HepG2 (cell line): ENCODE data around the gene SEC14L1. TPM values are rescaled to one million over a fixed set of nuclear protein-coding genes. Genes with fewer than 3 reads are reported as not detected.

Experiments
- CCDC6 ChIP-seq: sonication (generic); formaldehyde crosslinking; IDR thresholded peaks from 2 replicates; pipeline ENCODE4 v1.8.1; 2022; ENCODE audit warnings: mild to moderate bottlenecking, missing genetic modification reagents, moderate library complexity
- EHMT2 ChIP-seq: fragments of 200-600 bp; sonication (generic); IDR thresholded peaks from 2 replicates; pipeline ENCODE4 v1.7.0; 2017; ENCODE audit warnings: antibody characterized with exemption, low read depth, low read length, borderline replicate concordance
- KMT2B ChIP-seq: IDR thresholded peaks from 2 replicates; pipeline ENCODE4 v1.6.1; 2016; ENCODE audit warnings: missing genetic modification reagents, missing compliant biosample characterization
- MEF2D ChIP-seq: sonication (generic); formaldehyde crosslinking; IDR thresholded peaks from 2 replicates; pipeline ENCODE4 v1.5.1; 2020; ENCODE audit warnings: mild to moderate bottlenecking, missing genetic modification reagents
- MTA1 ChIP-seq: sonication (generic); formaldehyde crosslinking; IDR thresholded peaks from 2 replicates; pipeline ENCODE4 v1.4.0; 2020; ENCODE audit warnings: missing genetic modification reagents, mild to moderate bottlenecking, borderline replicate concordance
- PHF20 ChIP-seq: sonication (generic); formaldehyde crosslinking; IDR thresholded peaks from 2 replicates; pipeline ENCODE4 v1.5.0; 2020; ENCODE audit warnings: mild to moderate bottlenecking, missing genetic modification reagents
- SAFB2 ChIP-seq: sonication (generic); formaldehyde crosslinking; IDR thresholded peaks from 2 replicates; pipeline ENCODE4 v1.5.1; 2020; ENCODE audit warnings: missing genetic modification reagents, low read depth, mild to moderate bottlenecking, borderline replicate concordance
- TCF7 ChIP-seq: sonication (generic); IDR thresholded peaks from 2 replicates; pipeline ENCODE4 v1.6.1; 2016; ENCODE audit warnings: antibody characterized with exemption, low read depth
- TOE1 ChIP-seq: sonication (generic); formaldehyde crosslinking; IDR thresholded peaks from 2 replicates; pipeline ENCODE4 v1.4.0; 2020; ENCODE audit warnings: mild to moderate bottlenecking, missing genetic modification reagents
- ZBTB37 ChIP-seq: sonication (generic); formaldehyde crosslinking; IDR thresholded peaks from 2 replicates; pipeline ENCODE4 v1.4.0; 2020; ENCODE audit warnings: mild to moderate bottlenecking, missing genetic modification reagents
- ZIK1 ChIP-seq: sonication (generic); formaldehyde crosslinking; IDR thresholded peaks from 2 replicates; pipeline ENCODE4 v1.5.0; 2020; ENCODE audit warnings: mild to moderate bottlenecking, low read depth, missing genetic modification reagents, borderline replicate concordance
- ZNF3 ChIP-seq: IDR thresholded peaks from 2 replicates; pipeline ENCODE4 v1.7.0; 2017; ENCODE audit warnings: inconsistent platforms
- ZNF407 ChIP-seq: sonication (generic); formaldehyde crosslinking; IDR thresholded peaks from one replicate; pipeline ENCODE4 v1.5.1; 2020; ENCODE audit warnings: mild to moderate bottlenecking, missing genetic modification reagents; ENCODE audit errors: not compliant biosample characterization
- ZNF556 ChIP-seq: sonication (generic); formaldehyde crosslinking; IDR thresholded peaks from 2 replicates; pipeline ENCODE4 v1.4.0; 2020; ENCODE audit warnings: mild to moderate bottlenecking, missing genetic modification reagents, borderline replicate concordance
- ZNF614 ChIP-seq: IDR thresholded peaks from 2 replicates; pipeline ENCODE4 v1.6.1; 2018; ENCODE audit warnings: missing biosample characterization, missing genetic modification reagents, inconsistent platforms, borderline replicate concordance
- ZNF672 ChIP-seq: sonication (generic); formaldehyde crosslinking; IDR thresholded peaks from 2 replicates; pipeline ENCODE4 v1.8.1; 2022; ENCODE audit warnings: missing genetic modification reagents
- ZNF841 ChIP-seq: sonication (generic); formaldehyde crosslinking; IDR thresholded peaks from 2 replicates; pipeline ENCODE4 v1.8.1; 2023; ENCODE audit warnings: missing genetic modification reagents, borderline replicate concordance
- polyA plus RNA-seq, 8 experiments: library from polyadenylated mRNA; depleted of rRNA in 3 of 8; stranded (reverse) in 7 of 8; unstranded in 1 of 8; fragments of >200 nt; fragmentation: Illumina TruSeq in 4 of 8; extraction: Trizol in 4 of 8; gene quantifications; 2 replicates each; pipeline versions ENCODE4 v1.2.1 to v1.2.3, GENCODE V29; 2011 to 2016; ENCODE audit warnings: low read depth in 4 of 8, missing spikeins in 1 of 8, mixed read lengths in 1 of 8; ENCODE audit not compliant: insufficient read depth in 1 of 8
- total RNA-seq, 5 experiments: library from RNA; depleted of rRNA; stranded (reverse); fragments of >200 nt; fragmentation: Illumina TruSeq; extraction: Trizol; gene quantifications; 2 replicates each; pipeline ENCODE4 v1.2.3, GENCODE V29; 2016; ENCODE audit warnings: low read depth in 1 of 5
- TF ChIP-seq, protein P1 (sequence below): sonication (generic); formaldehyde crosslinking; IDR thresholded peaks from 2 replicates; pipeline ENCODE4 v1.5.0; 2020; ENCODE audit warnings: missing genetic modification reagents, mild to moderate bottlenecking, borderline replicate concordance

The SEC14L1 gene
- total and polyA plus RNA-seq, 2 of the 13 experiments (the other 11 are each of a cell fraction or from before 2014, with no cell fraction given), result 26.3 to 43.9 TPM

DNA sequence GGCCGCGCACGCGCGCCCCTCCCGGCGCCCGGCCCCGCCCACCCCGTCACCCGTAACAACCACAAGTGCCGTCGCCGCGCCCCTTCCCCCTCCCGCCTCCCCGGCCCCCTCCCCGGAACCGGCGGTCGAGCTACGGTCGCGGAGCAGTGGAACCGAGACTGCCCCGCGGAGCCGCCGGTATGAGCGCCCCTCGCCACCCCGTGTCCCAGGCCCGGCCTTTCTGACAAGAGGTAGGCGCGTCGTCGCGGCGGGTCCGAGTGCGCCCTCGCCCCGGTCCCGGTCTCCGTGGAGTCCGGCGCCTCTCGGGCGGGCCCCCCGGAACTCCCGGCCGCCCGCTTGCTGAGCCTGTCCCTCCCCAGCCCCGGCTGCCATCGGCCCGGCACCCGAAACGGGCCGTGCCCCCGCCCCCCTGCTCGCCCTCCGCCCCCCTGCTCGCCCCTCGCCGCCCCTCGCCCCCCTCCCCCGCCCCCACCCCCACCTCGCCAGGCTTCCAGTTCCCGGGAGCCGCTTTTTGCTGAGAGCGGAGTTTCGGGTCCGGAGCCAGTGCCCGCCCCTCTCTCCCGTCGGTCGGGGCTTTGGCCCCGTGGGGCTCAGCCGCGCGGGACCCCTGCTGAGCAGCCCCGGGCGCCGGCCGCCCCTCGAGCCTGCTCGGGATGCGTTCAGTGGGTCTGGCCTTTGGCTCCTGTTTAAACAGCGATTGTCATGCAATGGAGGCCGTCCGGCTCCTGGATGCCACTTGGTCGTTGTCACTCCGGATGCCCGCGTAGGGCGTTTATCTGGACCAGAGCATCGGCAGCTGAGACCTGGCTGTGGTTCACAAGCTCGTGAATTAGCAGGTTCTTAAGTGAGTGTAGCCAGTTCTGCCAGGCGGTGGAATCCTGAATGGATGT is at the start of gene SEC14L1 (continued):
- TF ChIP-seq TCF7 (no peak), ZNF556 (CRISPR knock-in tag) (no peak), KMT2B (CRISPR knock-in tag) (peak; percentile 56; the same call in 1 of the 2 replicates), SAFB2 (CRISPR knock-in tag) (no peak), ZNF614 (peak; percentile 16; the same call in 1 of the 2 replicates), ZNF407 (CRISPR knock-in tag) (no peak), TOE1 (CRISPR knock-in tag) (no peak), ZNF3 (CRISPR knock-in tag) (no peak), ZNF841 (CRISPR knock-in tag) (no peak), PHF20 (no peak), MTA1 (CRISPR knock-in tag) (no peak), MEF2D (CRISPR knock-in tag) (no peak), EHMT2 (no peak), CCDC6 (CRISPR knock-in tag) (0 out of 2 replicates have a peak, but pooled peaks have one; percentile 59), ZBTB37 (CRISPR knock-in tag) (no peak), ZNF672 (CRISPR knock-in tag) (no peak), ZIK1 (CRISPR knock-in tag) (0 out of 2 replicates have a peak, but pooled peaks have one; percentile 56)
- TF ChIP-seq, protein P1, sequence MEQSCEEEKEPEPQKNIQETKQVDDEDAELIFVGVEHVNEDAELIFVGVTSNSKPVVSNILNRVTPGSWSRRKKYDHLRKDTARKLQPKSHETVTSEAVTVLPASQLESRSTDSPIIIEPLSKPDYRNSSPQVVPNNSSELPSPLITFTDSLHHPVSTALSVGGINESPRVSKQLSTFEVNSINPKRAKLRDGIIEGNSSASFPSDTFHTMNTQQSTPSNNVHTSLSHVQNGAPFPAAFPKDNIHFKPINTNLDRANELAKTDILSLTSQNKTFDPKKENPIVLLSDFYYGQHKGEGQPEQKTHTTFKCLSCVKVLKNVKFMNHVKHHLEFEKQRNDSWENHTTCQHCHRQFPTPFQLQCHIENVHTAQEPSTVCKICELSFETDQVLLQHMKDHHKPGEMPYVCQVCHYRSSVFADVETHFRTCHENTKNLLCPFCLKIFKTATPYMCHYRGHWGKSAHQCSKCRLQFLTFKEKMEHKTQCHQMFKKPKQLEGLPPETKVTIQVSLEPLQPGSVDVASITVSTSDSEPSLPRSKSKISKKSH (CRISPR knock-in tag), result no peak
